Kidney glomerular epithelial cell (primary cell): ENCODE results near the gene PMFBP1.

Source experiments
- DNase-seq: peaks from one replicate; lab custom pipeline; 2025; lab: John Stamatoyannopoulos, UW

Gene PMFBP1

DNA sequence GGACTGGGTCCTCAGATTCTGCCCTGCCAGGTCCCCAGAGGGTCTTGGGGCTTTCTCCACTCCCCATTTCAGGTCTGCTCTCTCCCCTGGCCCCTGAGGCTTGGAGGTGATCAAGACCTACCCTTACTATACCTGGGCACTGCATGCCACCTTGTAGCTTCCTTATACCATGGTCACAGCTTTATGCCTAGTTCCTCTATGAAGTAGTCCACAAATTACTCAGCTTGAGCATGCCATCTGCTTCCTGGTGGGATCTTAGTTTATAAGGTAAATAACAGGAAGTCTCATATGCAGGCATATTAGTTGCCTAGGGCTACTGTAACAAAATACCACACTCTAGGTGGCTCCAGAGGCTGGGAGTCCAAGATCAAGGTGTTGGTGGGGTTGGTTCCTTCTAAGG, 11.0 kb upstream of the PMFBP1 start:
- no peak for DNase-seq

DNA sequence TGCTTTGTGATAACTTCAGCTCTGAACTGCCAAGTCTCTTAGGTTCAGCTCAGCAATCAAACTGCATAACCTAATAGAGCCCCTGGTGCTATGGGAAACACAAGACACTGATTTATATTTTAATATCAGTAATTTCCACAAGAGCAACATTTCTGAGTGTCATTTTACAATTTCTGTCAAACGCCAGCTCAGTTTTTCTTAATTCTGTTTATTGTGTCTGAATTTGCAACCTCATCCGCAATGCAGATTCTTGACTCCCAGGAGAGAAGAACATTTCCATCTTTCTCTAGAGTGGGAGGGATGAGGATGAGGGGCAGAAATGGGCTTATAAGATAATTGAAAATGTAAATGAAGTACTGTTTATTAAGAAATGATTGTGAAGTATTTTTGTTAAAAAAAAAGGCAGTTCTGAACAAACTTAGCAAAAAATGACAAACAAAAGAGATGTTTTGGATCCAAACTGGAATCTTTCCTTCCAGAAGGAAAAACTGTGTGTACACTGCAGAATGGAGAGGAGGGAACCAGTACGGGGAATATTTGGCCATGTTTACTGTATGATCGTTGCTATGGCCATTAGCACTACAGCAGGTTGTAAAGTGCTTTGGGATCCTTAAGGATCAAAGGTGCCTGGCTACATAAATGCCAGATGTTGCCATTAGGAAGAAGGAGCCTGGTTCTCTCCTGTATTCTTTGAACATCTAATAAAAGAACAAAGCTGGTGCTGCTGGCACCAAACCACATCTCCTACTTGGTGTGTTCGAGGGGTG, 7.4 kb upstream of the PMFBP1 start:
- DNase-seq = no peak

DNA sequence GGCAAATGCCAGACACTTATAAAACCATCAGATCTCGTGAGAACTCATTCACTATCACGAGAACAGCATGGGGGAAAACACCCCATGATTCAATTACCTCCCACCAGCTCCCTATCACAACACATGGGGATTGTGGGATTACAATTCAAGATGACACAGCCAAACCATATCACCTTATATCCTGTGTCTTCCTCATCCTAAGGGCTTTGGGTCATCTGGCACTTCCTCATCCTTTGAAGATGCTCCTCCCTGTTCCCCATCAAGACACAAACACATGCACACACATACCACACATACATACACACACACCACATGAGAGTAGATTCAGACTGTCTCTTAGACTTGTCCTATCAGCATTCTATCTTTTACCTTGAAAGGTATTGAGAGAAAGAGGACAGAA, 2.8 kb upstream of the PMFBP1 start:
- no peak for DNase-seq

DNA sequence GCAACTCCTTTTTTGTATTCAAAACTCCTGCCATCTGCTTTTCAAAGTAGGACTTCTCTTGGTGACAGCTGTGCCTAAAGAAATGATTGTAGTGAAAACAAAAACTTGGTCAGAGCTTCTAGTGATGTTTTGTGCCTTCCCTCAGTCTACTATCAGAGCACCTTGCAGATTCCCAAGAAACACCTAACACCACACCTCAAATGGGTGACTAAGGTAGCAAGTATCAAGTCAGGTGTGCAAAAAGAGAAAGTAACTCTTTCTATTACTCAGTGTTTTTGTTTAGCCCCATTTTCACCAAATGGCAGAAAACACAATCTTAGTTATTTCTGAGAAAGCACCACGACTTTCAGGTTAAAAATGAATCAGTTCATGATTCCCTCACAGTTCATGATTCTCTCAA, 2.0 kb upstream of the PMFBP1 start:
- DNase-seq = no peak

DNA sequence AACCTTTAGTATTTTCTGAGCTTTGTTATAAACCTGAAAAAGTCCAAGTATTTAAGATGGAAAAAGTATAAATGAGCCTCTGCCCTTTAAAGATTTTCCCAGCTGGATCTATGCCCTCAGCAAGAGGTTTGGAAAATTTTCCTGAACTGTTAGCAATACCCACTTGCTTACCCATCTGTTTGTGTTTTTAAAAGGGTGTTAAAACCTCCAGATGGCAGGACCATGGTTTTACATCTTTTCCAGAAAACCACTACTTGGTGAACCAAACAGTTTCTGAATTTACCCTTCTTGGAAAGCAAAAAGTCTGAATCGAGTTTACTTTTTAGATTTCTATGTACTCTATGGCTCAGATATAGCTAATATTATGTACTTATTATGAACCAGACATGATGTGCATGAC, 719 bp downstream of the PMFBP1 start:
- DNase-seq = no peak

DNA sequence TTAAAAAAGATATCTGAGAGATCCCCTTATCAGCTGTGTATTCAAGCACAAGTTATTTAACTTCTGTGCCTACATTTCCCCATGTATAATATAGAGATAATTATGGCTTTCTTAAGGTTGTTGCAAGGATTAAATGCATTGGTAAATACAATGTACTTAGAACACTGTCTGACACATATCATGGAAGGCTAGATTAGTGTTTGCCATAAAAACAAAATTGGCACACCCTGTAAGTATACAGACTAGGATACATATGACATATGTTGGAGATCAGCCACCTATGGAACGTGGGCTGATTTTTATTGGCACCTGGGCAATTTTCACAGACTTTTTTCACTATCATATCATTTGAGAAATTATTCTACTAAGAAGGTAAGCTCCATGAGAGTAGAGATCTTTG, 2.2 kb downstream of the PMFBP1 start:
- no peak for DNase-seq

DNA sequence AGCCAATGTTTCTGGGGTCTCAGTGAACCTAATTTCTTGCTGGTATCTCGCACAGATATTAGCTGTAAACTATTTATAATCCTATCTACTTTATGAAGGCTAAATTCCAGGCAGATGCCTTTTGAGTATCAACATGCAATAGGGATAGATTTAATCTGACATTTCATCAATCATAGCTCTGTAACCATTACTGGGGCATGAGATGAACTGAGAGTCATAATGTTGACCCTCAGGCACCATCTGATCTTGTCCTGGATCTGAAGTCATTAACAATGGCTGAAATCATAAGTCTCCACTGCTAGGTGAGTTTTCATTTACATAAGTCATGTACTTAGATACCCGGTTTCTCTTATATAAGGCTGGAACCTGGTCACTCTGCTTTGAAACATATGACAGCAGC, 3.6 kb downstream of the PMFBP1 start:
- DNase-seq = no peak

DNA sequence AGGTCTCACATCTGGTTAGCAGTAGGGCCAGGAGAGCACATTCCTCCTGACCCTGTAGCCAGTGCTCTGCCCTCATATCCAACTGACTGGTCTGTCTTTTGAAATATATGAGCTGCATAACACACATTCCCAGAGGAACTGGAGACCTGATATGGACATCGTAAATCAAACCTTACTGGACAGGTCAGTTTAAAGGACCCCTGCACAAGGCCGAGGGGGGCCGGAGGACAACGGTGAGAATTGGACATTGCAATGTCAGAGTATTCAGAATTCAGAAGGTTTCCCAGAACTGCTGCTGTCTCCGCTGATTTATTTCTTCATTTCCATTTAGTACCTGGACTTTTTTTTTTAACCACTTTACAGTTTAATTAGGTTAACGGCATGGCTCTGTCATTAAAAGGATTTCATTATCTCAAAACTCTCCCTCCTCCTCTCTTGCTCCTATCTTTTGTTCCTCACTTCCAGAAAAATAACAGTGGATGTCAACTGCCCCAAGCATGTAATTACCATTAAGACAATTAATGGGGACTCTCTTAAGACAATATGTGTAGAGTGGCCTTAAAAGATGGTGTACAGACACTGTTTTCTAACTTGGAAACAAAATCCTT, 4.9 kb downstream of the PMFBP1 start:
- DNase-seq = no peak

DNA sequence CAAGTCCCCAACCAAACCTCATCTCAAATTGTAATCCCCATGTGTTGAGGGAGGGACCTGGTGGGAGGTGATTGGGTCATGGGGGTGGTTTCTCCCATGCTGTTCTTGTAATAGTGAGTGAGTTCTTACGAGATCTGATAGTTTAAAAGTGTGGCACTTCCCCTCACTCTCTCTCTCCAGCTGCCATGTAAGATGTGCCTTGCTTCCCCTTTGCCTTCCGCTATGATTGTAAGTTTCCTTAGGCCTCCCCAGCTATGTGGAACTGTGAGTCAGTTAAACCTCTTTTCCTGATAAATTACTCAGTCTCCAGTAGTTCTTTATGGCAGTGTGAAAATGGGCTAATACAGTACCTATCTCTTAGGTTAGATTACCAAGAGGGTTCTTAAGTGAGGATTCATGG, 5.8 kb downstream of the PMFBP1 start:
- DNase-seq = no peak

DNA sequence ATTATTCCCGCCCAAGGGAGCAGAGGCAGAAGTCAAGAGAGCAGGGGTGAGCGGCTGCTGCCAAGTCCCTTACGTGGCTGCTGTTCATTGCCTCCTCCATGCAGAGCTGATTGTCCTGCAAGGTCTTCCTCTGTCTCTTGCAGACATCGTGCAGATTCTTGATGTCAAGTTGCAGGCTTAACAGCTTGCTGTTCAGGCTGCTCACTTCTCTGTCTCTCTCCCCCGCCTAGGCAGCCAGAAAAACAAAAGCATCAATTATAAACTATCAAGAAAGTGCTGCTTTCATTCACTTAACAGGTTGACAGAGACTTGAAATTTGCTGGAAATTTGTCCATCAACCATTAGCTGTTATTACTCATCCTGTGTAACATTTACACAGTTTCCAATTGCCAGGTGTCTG, 7.3 kb downstream of the PMFBP1 start:
- no peak for DNase-seq

DNA sequence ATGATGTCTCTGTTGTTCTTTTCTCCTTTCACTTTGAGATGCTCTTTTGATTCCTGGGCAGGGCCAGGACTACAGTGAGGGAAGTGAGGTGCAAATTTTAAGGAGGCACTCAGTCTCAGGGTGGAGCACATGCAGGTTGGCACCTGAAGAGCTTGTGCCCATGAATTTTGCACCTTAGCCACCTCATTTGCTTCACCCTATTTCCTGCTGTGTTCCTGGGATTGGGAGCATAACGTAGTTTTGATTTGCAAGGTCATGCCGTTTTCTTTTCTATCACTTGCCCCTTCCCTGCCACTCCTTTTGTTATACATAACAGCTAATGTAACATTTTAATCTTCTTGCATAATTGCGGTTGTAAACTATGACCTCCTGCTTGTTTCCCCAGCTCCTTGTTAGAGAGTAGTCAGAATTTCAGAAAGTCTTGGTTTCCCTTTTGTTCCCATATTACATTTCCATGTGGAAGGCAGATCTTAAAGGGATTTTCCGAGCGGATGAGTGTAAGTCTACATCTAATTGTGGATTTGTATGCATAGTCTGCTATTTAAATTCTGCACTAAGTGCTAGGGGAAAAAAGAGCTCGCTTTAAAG, 9.8 kb downstream of the PMFBP1 start:
- DNase-seq = no peak

DNA sequence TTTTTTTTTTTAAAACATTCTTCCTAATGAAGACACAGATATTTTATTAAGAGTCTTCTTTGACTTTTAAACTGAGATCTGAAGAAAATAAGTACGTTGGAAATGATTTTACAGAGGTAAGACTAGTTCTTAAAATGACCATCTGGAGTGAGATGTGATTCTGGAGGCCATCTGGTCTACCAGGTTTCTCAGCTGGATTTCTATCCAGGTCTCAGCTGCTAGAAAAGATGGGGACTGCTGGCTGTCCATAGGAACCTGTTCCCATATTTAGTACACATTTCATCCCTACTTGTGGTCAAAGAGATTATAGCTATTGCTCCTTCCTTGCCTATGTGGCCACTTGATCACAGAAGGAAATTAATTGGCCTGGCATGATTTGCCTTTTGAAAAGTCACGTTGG, 12.2 kb downstream of the PMFBP1 start:
- DNase-seq = no peak

DNA sequence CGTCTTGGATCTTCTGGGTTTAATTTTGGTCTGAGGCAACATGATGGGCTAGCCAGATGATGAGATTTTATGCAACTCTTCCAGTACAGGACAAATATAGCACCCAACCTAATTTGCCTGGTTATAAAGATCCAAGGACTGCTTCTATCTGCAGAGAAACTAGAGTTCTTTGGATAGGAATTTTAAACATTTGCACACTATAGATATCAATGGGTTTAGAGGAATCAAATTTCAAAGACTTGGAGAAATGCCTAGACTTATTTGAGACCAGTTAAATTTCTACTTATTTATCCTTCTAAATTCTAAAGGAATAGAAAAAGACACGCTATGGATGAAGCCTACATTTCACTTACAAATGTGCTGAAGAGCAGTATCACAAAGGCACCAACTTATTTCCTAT, 12.6 kb downstream of the PMFBP1 start:
- no peak for DNase-seq

DNA sequence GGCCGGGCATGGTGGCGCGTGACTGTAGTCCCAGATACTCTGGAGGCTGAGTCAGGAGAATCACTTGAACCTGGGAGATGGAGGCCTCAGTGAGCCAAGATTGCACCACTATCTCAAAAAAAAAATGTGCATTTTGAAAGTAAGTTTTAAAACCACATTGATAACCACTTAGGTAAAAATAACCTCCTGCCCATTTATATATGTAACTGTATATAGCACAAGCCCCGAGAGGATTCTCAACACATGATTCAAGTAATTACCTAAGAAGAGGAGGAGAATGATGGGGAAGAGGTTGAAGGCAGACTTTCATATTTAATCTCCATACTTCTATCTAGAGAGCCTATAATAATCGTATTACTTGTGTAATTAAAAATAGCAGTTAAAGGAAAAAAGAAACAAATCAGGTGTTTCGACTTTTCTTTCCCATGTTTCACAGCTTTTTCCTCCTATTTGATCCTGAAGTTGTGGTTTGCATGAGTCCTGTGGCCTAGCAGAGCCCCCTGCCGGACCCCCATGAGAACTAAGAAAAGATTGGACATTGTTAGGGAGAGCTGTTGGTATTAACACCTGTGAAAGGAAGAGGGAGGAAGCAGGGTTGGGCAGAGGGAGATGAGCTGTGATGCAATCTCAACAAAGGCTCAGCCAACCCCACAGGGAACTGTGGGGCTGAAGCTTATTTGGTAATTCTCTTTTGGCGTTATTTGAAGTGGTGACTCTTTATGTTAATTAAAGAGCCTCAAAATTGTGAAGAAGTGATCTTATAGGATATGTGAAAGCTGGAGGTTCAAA, 22.1 kb downstream of the PMFBP1 start:
- no peak for DNase-seq

DNA sequence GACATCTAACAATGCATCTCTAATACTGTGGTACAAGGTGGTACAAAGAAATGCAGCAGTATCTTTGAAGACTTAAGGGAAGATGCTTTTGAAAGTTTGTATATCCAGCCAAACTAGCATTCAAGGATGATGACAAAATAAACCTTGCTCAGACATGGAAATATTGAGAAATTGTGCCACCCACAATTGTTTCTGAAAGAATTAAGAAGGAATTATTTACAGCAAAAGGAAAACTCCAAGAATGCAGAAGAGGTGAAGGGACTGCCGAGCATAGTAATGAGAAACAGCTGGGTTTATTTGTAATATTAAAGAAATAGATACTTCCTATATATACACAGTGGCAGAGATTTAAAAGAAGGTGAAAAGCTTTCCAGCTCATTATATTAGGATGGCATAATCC, 29.5 kb downstream of the PMFBP1 start:
- no peak for DNase-seq

DNA sequence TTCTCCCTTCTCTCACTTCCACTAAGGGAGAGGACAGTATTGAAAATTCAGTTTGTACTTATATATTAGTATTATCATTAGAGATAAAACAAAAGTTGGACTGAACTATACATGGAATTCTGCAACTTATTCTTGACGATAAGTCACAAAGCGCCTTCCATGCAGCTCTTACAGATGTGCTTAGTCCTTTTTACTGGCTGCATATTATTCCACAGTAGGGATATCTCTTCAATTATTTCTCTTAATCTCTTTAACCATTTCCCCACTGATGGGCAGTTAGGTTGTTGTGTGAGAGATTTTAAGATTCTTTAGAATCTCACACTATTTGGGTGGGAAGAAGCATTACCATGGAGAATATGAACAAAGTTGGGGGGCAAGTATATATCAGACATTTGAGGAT, 32.0 kb downstream of the PMFBP1 start:
- no peak for DNase-seq

DNA sequence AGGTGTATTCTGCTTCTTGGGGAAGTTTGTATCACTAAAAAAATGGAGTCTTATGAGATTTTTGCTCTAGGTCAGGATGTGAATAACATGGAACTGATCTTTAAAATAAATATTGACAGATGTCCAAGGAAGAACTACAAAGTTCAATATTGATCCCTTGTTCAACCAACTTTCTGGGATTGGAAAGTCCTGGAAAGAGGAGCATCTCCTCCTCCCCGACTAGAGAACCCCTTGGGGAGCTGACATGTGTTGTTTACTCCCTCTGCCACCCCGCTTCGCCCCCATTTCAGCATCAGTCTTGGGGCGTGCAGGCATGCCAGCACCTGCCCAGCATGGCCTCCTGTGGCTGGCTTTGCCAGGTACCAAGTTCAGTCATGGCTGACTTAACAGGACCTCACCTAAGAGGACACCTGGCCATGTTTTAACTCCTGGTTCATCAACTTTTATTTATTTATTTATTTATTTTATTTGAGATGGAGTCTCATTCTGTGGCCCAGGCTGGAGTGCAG, 33.8 kb downstream of the PMFBP1 start:
- DNase-seq = no peak

DNA sequence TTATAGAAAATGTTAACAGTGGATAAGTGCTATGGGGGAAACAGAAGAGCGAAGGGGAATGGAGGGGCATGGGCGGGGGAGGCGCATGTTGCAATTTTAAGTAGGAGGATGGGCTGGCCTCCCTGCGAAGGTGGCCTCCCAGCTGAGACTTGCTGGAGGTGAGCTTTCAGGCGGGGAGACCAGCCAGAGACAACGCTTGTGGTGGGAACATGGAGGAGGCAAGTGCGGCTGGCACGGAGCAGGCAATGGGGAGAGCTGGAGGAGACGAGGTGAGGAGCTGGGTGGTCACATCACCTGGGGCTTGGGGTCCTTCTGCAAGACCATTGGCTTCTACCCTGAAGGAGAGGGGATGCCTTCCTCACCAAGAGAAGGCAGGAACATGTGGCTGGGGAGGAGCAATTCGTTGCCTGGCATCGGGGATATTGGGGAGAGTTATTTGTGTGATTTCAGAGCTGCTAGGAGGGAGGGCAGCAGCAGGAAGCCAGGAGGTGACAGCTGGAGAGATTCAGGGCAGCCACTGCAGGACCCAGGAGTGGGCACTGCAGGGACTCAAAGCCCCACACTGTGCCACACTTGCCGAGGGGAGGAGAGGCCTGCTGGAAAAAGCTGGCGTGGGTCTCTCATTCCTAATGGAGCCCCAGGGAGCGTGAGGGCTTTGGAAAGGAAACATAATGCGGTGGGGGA, 34.4 kb downstream of the PMFBP1 start:
- no peak for DNase-seq

DNA sequence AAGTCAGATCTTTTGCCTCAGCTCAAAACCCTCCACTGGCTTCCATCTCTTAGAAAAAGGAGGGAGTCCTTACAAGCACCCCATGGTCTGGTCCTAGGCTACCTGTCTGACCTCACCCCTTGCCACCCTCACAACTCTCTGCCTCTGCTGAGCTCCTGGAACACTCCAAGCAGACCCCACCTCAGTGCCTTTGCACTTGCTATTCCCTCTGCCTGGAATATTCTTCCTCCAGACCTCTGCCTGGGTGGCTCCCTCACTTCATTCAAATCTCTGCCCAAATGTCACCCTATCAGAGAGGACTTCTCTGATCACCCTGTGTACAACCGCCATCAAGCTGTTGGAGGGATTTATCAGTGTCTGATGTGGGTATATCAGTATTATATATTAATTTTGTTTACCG, 37.4 kb downstream of the PMFBP1 start:
- DNase-seq = no peak

DNA sequence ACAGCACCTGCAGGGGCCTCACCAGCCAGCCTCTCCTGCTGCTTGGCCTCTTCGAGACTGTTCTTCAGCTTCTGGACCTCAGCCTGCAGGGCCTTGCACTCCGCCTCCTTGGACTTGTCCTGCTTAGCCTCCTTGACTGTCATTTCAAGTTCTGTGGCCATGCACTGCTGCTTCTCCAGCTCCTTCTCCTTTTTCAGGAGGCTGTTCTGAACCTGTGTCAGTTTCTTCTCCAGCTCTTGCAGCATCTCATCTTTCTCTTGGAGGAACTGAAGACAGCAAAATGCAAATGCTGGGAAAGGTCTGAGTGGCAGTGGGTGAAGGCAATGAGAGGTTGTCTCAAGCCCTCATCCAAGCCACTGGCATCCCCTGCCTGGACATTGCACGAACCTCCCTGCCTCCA, 39.2 kb downstream of the PMFBP1 start:
- DNase-seq = no peak

DNA sequence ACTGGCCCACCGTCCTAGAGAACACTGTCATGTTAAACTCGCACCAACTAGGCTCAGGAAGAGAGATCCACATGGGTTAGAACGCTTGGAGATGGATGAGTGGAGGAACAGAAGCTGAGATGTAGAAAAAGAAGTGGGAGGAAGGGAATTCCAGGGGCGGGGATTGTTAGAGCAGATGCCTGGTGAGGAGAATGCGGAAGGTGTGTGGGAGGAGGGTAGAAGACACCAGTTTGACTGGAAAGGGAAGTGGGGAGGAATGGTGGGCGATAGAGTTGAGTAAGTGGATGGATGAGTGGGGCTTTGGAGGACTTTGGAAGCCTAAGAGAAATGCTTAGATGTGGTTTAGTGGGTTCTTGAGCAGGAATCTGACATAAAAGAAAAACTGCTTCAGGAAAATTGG, 40.9 kb downstream of the PMFBP1 start:
- DNase-seq = no peak

DNA sequence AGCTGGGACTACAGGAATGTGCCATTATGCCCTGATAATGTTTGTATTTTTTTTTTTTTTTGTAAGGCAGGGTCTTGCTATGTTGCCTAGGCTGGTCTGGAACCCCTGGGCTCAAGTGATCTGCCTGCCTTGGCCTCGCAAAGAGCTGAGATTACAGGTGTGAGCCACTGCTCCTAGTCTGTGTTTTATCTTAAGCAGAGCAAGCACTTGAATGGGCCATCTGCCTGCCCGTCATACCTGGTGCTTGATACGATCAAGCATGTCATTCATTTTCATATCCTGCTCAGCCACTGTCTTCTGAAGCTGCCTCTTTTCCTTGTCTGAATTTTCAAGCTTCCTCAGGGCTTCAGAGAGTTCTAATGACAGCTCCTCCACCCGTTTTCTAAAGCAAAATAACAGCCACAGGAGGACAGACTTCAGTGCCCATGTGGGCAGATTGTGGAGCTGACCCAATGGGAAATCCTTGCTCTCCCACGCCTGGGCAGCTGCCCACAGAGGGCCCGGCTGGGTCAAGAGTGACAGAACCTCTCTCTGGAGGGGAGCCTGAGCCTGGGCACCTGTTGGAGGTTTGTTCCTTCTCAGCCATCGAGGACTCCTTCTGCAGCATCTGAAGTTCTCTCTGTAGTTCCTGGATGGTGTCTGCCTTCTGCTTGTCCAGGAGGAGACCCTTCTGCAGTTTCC, 41.8 kb downstream of the PMFBP1 start:
- no peak for DNase-seq
